ENCODE results near the gene IBTK. TPM values are rescaled to one million over a fixed set of nuclear protein-coding genes. Genes with fewer than 3 reads are reported as not detected.

Gene IBTK
- total and polyA plus RNA-seq, 2 of the 4 experiments (the other 2 are of a cell fraction) = 9.7 to 45.0 TPM

GRCh38 chr6:82260997-82261732 lies 13.6 kb upstream of the IBTK start:
- Histone ChIP-seq H3K27ac (ENCODE audit: insufficient read depth, low read length) (no peak overlapping the region), H2BK15ac (ENCODE audit: low read depth, low read length) (no peak overlapping the region), H3K14ac (replicated peaks; ENCODE audit: low read depth, low read length) (no peak overlapping the region), H2BK5ac (ENCODE audit: low read depth, low read length, poor library complexity, severe bottlenecking) (no peak overlapping the region), H3K4me2 (ENCODE audit: low read depth, low read length) (no peak overlapping the region), H2AK5ac (ENCODE audit: low read depth, low read length) (no peak overlapping the region), H3K56ac (ENCODE audit: extremely low read depth, insufficient read depth, low read length) (no peak overlapping the region), H3K18ac (ENCODE audit: low read depth, low read length) (no peak overlapping the region), H4K91ac (ENCODE audit: insufficient read depth, low read depth, low read length) (no peak overlapping the region), H3K79me1 (ENCODE audit: low read depth in 1 of 2, low read length in 2 of 2) (no peaks in the 10 kb centered on the region), H3K4me1 (ENCODE audit: control insufficient read depth, insufficient read depth, low read length) (no peaks in the 10 kb centered on the region), H3K4me3 (ENCODE audit: insufficient read depth, low read depth, low read length) (no peak overlapping the region), H3K4ac (ENCODE audit: low read depth, low read length) (no peak overlapping the region), H3K9ac (ENCODE audit: low read depth, low read length) (no peak overlapping the region), H3K27me3 (ENCODE audit: control insufficient read depth, insufficient read depth, low read length) (no peaks in the 10 kb centered on the region), H2AFZ (replicated peaks; ENCODE audit: low read length, poor library complexity) (no peak overlapping the region), H3K36me3 (ENCODE audit: control insufficient read depth, insufficient read depth, low read length) (no peaks in the 10 kb centered on the region), H3K9me3 (ENCODE audit: control insufficient read depth, insufficient read depth, low read length) (no peaks in the 10 kb centered on the region), H3K23ac (ENCODE audit: low read depth, low read length) (no peak overlapping the region), H3K9me1 (ENCODE audit: insufficient read depth, low read length) (no peaks in the 10 kb centered on the region), H4K20me1 (ENCODE audit: insufficient read depth, low read length) (no peaks in the 10 kb centered on the region), H4K5ac (ENCODE audit: low read depth, low read length) (no peak overlapping the region), H4K8ac (ENCODE audit: low read depth in 2 of 2, low read length in 2 of 2) (no peak overlapping the region), H2AK9ac (replicated peaks; ENCODE audit: low read depth, low read length, poor library complexity) (no peak overlapping the region), H2BK120ac (ENCODE audit: low read depth, low read length) (no peak overlapping the region; the same call in 1 of the 2 replicates), H2BK20ac (ENCODE audit: low read depth, low read length) (no peak overlapping the region)
- DNase-seq (no peak), ATAC-seq (ENCODE audit: low read depth) (no peak)
- no CpG with 5 or more reads among the region's 2 CpGs for WGBS, 2 experiments (ENCODE audit: extremely low coverage in 2 of 2, insufficient read length in 1 of 2)
- TF ChIP-seq RCOR1 (IDR thresholded peaks at IDR 0.05; ENCODE audit: insufficient replicate concordance, low read length) (no peak), ELK1 (IDR thresholded peaks at IDR 0.05; ENCODE audit: borderline replicate concordance, low read depth, low read length) (no peak), MXI1 (IDR thresholded peaks at IDR 0.05; ENCODE audit: borderline replicate concordance, low read depth, low read length) (no peak), RAD21 (IDR thresholded peaks at IDR 0.05; ENCODE audit: low read length) (no peak), CEBPB (IDR thresholded peaks at IDR 0.05; ENCODE audit: low read depth, low read length) (no peak), CTCF (conservative IDR thresholded peaks at IDR 0.05; ENCODE audit: low read depth, low read length) (no peak), CHD1 (IDR thresholded peaks at IDR 0.05; ENCODE audit: low read depth, low read length) (no peak), FOS (IDR thresholded peaks at IDR 0.05; ENCODE audit: low read depth, low read length) (no peak), POLR2A (IDR thresholded peaks at IDR 0.05; ENCODE audit: low read depth, low read length) (no peak), BHLHE40 (IDR thresholded peaks at IDR 0.05; ENCODE audit: low read depth, low read length) (no peak), NFE2L2 (IDR thresholded peaks at IDR 0.05; ENCODE audit: low read depth, low read length) (no peak)
- POLR2A ChIA-PET (ENCODE audit: unreplicated experiment) = interaction anchor here (0.7 kb wide), 1 partner anchor 798 kb away, joined by 3 read pairs; no protein-coding TSS in a partner anchor
- dilution Hi-C loops (cut with HindIII; ENCODE audit: low sequenced_read_pairs, unreplicated experiment) (no loop called here), in situ Hi-C loops (cut with MboI; ENCODE audit: low sequenced_read_pairs) (loop anchor here (25.0 kb wide), 1 partner anchor 1251 kb away; the partner anchor contains the start of gene PRSS35), intact Hi-C loops (cut with micrococcal nuclease) (no loop called here)
- no TSS peak for BruUV-seq (replicated peaks)
- CTCF ChIA-PET = interaction anchor here (0.6 to 1.8 kb wide), 3 partner anchors 9 to 804 kb away, joined by 3 to 6 read pairs (median 6); partner anchors contain the start of gene UBE3D

Data from IMR-90 (cell line).